SK-N-SH treated with all-trans-retinoic acid at 6 μM for 48 hours (cell line): ENCODE results near the gene NCAPG2.

Source experiments
- OSR1 ChIP-seq: fragments of 250-450 bp; sonication (Bioruptor Pico); IDR thresholded peaks from 2 replicates; pipeline ENCODE4 v1.8.0; 2022; ENCODE audit warnings: moderate library complexity, mild to moderate bottlenecking, inconsistent platforms
- ZFP3 ChIP-seq: fragments of 250-450 bp; sonication (Bioruptor Pico); IDR thresholded peaks from 2 replicates; pipeline ENCODE4 v1.5.0; 2020; ENCODE audit warnings: mild to moderate bottlenecking, moderate library complexity
- ZNF565 ChIP-seq: fragments of 450-650 bp; formaldehyde crosslinking; conservative IDR thresholded peaks from 2 replicates; pipeline ENCODE4 v1.5.0; 2020; ENCODE audit warnings: low read depth, mild to moderate bottlenecking, moderate library complexity
- ZNF70 ChIP-seq: fragments of 450-650 bp; formaldehyde crosslinking; IDR thresholded peaks from 2 replicates; pipeline ENCODE4 v1.5.0; 2020; ENCODE audit warnings: mild to moderate bottlenecking, moderate library complexity
- TF ChIP-seq, protein P1 (sequence below): fragments of 250-450 bp; sonication (Bioruptor Pico); IDR thresholded peaks from 2 replicates; pipeline ENCODE4 v1.8.0; 2020; ENCODE audit warnings: mild to moderate bottlenecking, moderate library complexity, borderline replicate concordance
- TF ChIP-seq, protein P2 (sequence below): fragments of 250-450 bp; sonication (Bioruptor Pico); IDR thresholded peaks from 2 replicates; pipeline ENCODE4 v1.5.1; 2021; ENCODE audit warnings: mild to moderate bottlenecking, moderate library complexity
- TF ChIP-seq, protein P3 (sequence below): fragments of 250-450 bp; sonication (Bioruptor Pico); IDR thresholded peaks from 2 replicates; pipeline ENCODE4 v1.5.0; 2020; ENCODE audit warnings: mild to moderate bottlenecking, moderate library complexity

DNA sequence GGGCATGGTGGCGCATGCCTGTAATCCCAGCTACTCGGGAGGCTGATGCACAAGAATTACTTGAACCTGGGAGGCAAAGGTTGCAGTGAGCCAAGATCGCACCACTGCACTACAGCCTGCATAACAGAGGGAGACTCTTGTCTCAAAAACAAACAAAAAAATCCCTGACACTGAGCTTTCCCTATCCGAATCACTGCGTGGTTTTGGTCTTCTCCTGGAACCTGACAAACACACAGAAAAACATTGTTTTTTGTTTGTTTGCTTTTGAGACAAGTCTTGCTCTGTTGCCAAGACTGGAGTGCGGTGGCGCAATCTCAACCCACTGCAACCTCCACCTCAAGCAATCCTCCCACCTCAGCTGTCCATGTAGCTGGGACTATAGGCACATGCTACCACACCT, 66.6 kb downstream of the NCAPG2 start:
- TF ChIP-seq OSR1 (CRISPR knock-in tag) (no peak), ZNF565 (CRISPR knock-in tag) (no peak), ZNF70 (no peak), ZFP3 (CRISPR knock-in tag) (no peak)
- TF ChIP-seq, protein P1, sequence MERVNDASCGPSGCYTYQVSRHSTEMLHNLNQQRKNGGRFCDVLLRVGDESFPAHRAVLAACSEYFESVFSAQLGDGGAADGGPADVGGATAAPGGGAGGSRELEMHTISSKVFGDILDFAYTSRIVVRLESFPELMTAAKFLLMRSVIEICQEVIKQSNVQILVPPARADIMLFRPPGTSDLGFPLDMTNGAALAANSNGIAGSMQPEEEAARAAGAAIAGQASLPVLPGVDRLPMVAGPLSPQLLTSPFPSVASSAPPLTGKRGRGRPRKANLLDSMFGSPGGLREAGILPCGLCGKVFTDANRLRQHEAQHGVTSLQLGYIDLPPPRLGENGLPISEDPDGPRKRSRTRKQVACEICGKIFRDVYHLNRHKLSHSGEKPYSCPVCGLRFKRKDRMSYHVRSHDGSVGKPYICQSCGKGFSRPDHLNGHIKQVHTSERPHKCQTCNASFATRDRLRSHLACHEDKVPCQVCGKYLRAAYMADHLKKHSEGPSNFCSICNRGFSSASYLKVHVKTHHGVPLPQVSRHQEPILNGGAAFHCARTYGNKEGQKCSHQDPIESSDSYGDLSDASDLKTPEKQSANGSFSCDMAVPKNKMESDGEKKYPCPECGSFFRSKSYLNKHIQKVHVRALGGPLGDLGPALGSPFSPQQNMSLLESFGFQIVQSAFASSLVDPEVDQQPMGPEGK (CRISPR knock-in tag) = no peak
- TF ChIP-seq, protein P2, sequence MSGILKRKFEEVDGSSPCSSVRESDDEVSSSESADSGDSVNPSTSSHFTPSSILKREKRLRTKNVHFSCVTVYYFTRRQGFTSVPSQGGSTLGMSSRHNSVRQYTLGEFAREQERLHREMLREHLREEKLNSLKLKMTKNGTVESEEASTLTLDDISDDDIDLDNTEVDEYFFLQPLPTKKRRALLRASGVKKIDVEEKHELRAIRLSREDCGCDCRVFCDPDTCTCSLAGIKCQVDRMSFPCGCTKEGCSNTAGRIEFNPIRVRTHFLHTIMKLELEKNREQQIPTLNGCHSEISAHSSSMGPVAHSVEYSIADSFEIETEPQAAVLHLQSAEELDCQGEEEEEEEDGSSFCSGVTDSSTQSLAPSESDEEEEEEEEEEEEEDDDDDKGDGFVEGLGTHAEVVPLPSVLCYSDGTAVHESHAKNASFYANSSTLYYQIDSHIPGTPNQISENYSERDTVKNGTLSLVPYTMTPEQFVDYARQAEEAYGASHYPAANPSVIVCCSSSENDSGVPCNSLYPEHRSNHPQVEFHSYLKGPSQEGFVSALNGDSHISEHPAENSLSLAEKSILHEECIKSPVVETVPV = no peak
- TF ChIP-seq, protein P3, sequence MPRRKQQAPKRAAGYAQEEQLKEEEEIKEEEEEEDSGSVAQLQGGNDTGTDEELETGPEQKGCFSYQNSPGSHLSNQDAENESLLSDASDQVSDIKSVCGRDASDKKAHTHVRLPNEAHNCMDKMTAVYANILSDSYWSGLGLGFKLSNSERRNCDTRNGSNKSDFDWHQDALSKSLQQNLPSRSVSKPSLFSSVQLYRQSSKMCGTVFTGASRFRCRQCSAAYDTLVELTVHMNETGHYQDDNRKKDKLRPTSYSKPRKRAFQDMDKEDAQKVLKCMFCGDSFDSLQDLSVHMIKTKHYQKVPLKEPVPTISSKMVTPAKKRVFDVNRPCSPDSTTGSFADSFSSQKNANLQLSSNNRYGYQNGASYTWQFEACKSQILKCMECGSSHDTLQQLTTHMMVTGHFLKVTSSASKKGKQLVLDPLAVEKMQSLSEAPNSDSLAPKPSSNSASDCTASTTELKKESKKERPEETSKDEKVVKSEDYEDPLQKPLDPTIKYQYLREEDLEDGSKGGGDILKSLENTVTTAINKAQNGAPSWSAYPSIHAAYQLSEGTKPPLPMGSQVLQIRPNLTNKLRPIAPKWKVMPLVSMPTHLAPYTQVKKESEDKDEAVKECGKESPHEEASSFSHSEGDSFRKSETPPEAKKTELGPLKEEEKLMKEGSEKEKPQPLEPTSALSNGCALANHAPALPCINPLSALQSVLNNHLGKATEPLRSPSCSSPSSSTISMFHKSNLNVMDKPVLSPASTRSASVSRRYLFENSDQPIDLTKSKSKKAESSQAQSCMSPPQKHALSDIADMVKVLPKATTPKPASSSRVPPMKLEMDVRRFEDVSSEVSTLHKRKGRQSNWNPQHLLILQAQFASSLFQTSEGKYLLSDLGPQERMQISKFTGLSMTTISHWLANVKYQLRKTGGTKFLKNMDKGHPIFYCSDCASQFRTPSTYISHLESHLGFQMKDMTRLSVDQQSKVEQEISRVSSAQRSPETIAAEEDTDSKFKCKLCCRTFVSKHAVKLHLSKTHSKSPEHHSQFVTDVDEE (CRISPR knock-in tag) = no peak
